Activated gamma-delta T cell (primary cell): Measurements from ENCODE around the gene SPINT2.
"Not testable (repeated sequence)": the region's sequence is repeated elsewhere in the genome, so short reads cannot be mapped to it uniquely, and the experiment has no call there.

ENCODE experiments used
- DNase-seq: peaks from one replicate; lab custom pipeline; 2025; lab: John Stamatoyannopoulos, UW
- total RNA-seq, 2 donors: gene quantifications; one replicate each; lab custom pipeline; 2026; lab: John Stamatoyannopoulos, UW

Gene SPINT2, protein sequence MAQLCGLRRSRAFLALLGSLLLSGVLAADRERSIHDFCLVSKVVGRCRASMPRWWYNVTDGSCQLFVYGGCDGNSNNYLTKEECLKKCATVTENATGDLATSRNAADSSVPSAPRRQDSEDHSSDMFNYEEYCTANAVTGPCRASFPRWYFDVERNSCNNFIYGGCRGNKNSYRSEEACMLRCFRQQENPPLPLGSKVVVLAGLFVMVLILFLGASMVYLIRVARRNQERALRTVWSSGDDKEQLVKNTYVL
- total RNA-seq = 11.1 to 27.0 reads per million in 2 donors

DNA sequence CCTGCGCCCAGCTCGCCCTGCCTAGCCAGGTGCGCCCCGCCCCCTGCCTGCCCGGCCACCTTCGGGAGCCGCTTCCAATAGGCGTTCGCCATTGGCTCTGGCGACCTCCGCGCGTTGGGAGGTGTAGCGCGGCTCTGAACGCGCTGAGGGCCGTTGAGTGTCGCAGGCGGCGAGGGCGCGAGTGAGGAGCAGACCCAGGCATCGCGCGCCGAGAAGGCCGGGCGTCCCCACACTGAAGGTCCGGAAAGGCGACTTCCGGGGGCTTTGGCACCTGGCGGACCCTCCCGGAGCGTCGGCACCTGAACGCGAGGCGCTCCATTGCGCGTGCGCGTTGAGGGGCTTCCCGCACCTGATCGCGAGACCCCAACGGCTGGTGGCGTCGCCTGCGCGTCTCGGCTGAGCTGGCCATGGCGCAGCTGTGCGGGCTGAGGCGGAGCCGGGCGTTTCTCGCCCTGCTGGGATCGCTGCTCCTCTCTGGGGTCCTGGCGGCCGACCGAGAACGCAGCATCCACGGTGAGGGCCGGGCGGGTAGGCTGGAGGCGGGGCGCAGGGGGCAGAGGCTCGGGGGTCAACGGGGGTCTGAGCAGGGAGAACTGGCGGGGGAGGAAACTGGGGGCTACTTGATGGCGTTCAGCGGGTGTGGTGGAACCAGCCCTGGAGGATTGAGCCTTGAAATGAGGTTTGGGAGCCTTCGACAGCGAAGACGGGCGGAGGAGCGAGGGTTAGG lies at the start of gene SPINT2:
TSS of gene SPINT2 (plus strand) at position 88 of the 727 bp plus-strand sequence. CDS start at position 408, 320 bp downstream.
- no peak for DNase-seq

DNA sequence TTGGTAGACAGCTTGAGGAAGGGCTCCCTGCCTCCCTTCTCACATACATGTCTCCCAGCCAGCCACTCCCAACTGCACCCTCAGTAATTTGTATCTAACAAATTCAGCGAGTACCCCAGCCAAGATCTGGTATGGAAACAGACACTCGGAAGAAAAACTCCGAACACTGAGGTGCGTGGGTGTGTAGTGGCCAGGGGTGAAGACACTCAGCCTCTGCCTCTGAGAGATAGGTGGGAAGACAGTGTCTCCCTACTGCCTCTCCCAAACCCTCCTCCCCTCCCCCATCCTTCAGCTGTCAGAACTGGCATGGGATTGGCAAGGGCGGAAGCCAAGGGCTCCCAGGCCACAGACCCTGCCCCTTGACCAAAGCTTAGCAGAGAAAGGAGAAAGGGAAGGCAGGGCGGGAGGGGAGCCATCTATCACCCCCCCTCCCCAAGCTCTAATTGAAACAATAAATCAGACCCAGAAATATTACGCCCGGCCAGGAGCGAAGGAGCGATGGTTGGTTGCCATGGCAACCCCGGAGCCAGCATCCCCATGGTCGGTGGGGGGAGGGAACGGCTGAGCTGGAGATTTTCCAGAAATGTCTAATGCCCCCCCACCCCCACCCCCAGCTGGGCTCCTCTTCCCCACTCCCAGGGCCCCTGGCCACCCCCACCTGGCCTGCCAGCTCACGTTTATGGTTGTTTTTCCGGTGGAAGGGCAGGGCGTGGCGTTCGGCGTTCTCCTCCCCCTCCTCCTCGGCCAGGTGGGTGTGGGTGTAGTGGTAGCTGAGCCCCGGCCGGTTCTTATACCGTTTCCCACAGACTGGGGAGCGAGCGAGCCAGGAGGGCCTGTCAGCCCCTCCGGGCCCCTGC lies 47.4 kb upstream of the SPINT2 start:
- no peak for DNase-seq

DNA sequence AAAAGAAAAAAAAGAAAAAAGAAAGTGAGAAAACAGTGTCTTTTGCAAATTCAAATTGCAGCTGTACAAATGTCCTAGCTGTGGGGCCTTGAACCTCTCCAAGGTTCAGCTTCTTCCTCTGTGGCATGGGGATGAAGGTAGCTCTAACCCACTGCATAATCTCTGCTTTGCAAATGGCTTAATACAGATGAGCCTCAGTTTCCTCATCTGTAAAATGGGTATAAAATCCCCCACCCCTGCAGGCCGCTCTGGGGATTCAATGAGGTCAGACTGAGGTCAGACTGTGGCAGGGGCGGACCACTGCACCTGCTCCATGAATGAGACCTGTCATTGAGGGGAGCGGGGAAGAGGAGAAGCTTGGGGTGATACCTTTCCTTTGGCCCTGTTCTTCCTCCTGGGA lies 46.2 kb upstream of the SPINT2 start:
- no peak for DNase-seq

DNA sequence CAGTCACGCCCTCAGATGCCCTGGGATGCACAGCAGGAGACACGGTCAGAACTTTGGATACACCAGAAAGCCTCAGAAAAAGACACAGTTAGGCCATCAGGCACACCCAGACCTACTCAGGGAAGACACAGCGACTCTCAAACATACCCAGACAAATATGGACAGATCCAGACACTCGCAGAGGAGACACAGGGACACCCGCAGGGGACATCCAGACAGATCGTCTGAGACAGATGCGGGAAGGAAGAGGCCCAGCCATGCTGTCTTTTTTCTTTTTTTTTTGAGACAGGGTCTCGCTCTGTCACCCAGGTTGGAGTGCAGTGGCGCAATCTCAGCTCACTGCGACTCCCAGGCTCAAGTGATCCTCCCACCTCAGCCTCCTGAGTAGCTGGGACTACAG lies 45.2 kb upstream of the SPINT2 start:
- no peak for DNase-seq

DNA sequence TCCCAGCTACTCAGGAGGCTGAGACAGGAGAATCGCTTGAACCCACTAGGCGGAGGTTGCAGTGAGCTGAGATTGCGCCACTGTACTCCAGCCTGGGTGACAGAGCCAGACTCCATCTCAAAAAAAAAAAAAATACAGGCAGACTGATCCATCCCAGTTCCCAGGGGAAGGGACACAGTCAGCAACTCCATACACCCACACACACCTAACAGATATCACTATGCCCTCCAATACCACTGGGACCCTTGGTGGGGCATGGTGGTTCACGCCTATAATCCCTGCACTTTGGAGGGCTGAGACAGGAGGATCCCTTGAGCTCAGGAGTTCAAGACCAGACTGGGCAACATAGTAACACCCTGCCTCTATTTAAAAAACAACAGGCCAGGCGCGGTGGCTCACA lies 43.0 kb upstream of the SPINT2 start:
- no peak for DNase-seq

DNA sequence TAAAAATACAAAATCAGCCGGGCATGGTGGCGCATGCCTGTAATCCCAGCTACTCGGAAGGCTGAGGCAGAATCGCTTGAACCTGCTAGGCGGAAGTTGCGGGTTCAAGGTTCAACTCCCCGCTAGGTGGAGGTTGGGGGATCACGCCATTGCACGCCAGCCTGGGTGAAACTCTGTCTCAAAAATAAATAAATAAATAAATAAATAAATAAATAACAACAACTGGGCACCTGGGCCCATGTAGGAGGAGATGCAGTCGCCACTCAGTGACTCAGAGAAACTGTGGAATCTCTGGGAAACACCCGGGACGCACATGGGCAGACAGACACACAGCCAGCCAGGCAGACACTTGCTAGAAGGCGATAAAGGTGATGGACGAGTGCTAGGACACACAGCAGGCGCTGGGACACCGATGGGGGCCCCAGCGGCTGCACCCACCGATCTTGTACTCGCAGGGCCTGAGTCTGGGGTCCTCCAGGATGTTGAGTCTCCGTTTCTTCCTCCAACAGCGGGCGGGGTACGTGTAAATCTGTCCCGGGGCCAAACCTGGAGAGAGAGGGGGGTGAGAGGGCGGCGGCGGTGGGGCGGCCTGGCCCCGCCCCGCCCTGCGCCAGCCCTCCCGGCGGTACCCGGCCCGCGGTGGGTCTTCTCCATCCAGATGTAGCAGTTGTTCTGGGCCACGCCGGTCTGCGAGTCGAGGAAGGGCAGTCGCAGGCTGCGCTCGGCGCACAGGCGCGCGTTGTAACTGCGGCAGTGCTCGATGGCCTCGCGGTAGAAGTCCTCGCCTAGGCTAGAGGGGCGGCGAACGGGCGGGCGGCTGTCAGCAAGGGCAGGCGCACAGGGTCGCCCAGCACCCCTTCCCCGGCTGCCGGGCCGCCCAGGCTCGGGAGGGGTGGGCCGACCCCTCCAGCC lies 42.2 kb upstream of the SPINT2 start:
- no peak for DNase-seq

DNA sequence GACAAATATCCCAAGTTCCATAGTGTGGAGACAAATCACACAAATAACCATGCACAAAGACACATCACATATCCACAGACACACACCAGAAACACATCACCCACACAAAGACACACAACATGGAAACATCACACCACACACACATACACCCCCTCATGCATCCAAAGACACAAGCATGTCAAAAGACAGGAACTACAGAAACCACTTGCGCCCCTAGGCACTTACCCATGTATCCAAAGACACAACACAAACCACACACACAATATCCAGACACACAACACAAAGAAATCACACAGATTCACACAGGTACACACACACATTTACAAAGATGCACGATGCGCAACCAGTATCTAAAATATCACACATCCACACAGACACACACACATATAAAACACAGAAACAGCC lies 41.3 kb upstream of the SPINT2 start:
- no peak for DNase-seq

DNA sequence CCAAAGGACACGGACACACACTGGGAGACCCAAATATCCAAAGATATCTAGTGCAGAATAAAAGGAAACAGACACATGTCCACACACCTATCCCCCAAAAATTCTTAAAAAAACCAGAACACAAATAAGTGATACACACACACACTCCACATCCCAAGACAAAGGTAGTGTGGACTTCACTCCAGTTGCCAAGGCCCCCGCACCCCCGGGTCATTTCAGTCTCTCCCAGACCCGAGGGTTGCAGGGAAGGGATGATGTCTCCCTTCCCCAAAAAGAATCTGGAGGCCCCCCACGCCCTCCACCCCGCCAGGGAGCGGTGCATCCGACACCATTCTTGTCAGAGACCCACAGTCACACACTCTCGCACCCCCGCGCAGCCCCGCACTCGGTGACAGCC lies 40.8 kb upstream of the SPINT2 start:
- DNase-seq = no peak

DNA sequence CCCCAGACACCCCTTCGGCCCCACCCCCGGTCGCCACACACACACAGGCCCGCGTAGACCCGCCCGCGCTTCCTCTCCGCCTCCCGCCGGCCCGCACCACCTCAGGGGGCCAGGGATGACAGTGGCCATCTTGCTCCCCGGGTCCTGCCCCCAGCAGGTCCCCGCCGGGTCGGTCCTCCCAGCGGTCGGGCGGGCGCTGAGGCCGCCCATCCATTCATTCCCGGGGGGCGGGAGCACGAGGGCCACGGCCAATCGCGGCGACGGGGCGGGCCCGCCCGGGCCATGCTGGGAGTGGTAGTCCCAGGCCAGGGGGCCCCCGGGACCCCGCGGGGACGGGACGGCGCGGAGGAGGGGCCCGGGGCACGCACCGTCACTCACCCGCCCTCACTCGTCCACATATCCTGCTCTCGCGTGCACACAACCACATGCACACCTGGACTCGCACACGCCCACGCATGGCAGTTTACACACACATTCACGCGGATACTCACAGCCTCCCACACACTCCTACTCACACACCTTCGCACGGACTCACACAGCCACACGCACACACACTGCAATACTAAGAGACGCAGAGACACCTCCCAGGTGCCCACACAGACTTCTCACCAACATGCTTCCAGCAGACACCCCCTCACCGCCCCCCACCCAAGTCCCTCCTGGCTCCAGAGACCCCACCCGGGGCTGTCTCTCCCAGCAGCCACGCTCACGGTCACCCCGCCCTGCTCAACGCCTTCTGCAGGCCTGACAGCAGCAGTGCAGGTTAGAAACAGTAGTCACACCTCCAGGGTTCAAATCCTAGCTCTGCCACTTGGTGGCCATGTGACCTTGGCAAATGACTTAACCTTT lies 40.1 kb upstream of the SPINT2 start, which contains the start of gene DPF1:
TSS of gene DPF1 (minus strand) at position 209 of the 849 bp plus-strand sequence. CDS start at position 129, 80 bp downstream.
- DNase-seq = no peak

DNA sequence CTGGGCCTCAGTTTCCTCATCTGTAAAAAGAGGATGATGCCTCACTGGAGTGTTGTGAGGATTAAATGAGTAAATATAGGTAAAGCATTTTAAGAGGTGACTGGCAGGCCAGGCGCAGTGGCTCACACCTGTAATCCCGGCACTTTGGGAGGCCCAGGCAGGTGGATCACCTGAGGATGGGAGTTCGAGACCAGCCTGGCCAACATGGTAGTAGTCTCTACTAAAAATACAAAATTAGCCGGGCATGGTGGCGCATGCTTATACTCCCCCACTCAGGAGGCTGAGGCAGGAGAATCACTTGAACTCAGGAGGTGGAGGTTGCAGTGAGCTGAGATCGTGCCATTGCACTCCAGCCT lies 39.5 kb upstream of the SPINT2 start:
- not testable (repeated sequence) for DNase-seq

DNA sequence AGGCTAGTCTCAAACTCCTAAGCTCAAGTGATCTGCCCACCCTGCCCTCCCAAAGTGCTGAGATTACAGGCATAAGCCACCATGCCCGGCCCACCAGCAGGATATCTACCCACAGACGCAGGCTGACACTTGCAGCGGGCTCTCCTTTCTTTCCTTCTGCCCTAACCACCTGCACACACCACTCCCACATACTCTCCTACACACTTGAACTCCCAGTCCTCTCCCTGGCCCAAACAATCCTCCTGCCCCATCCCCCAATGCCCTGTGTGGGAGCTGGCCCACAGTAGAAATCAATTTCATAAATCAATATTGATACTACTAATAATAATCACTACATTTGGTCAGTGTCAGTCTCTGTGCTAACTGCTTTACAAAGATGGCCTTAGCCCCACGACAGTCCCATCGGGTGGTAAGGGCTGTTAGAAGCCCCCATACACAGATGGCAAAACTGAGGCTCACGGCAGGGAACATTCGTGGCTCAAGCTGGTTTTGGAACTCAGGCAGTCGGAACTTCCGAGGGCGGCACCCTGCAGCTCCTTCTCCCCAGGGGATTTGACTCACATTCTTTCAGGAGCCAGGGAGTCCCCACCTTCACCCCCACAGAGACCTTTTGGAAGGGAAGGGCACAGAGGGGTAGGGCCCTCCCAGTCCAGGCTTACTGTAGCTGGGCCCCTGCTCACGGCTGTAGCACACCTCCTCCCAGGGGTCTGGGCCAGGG lies 36.9 kb upstream of the SPINT2 start:
- DNase-seq = no peak

DNA sequence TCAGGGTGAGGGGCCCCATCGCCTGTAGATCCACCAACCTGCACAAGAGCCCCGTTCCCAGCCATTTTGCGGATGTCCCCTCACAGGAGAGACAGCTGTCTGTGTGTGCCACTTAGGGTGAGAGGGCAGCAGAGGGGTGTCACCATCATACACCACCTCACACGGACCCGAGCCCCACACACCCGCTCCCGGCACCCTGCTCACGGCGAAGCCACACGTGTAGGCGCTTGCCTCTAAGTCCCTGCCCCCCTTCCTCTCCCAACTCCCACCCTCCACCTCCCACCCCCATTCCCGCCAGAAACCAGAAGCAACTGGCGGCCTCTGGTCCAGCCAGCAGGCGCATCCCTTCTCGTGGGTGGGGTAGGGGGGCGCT lies 36.4 kb upstream of the SPINT2 start:
- no peak for DNase-seq

DNA sequence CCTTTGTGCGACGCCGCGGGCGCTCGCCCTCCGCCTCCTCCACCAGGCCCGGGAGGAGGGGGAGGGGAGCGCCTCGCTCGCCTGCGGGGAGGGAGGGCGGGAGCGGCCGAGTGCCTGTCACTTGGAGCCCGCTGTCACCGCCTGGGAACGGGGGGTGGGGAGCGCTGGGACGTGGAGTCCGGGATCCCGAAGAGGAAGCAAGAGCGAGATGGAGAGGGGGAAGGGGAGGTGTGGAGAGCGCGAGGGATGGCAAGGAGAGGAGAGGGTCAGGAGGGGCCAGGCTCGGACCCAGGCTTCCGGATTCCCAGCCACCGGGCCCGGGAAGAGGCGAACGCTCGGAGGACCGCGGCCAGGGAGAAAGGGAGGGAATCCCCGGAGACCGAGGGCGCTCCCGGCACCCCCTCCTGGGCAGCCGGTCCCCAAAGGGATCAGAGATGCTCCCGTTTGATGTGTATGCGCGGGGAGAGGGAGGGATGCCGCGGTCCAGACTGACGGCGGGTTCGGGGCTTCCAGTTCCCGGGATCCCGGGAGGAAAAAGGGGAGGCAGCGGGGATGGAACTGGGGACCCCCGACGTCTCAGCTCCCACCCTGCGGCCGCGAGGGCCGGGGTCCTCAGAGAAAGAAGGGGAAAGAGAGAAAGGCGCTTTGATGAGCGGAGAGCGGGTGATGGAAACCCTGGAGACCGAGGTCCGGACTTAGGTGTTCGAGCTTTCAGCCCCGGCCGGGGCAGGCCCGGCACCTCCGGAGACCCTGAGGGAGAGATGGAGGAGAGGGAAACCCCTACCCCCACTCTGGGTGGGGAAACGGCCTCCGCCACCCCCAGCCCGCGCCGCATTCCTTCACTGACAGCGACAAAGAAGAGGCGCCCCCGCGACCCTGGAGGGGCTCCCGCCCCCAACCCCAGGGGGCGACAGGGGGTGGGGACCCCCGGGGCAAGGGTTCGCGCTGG lies 35.6 kb upstream of the SPINT2 start:
- DNase-seq = no peak

DNA sequence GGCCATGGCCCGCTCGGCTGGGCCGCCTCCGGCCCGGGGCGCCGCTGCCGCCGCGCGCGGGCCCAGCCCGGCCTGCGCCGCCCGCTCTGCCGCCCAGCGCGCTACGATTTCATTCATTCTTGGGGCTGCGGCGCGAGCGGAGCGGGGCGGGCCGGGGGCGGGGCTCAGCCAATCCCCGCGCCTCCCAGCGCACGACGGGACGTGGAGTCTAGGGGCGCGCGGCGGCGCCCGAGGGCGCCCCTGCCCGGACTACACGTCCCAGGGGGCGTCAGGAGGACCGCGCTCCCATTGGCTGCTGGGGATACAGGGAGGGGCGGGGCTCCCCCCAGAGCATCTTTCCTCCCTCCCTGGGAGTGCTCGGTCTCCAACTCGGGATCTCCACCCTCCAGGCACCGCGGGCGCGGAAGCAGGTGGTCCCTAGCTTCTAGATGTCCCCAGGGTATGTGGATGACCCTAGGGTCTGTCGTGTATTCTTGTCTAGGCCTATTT lies 34.7 kb upstream of the SPINT2 start:
- DNase-seq = peak; percentile 32

DNA sequence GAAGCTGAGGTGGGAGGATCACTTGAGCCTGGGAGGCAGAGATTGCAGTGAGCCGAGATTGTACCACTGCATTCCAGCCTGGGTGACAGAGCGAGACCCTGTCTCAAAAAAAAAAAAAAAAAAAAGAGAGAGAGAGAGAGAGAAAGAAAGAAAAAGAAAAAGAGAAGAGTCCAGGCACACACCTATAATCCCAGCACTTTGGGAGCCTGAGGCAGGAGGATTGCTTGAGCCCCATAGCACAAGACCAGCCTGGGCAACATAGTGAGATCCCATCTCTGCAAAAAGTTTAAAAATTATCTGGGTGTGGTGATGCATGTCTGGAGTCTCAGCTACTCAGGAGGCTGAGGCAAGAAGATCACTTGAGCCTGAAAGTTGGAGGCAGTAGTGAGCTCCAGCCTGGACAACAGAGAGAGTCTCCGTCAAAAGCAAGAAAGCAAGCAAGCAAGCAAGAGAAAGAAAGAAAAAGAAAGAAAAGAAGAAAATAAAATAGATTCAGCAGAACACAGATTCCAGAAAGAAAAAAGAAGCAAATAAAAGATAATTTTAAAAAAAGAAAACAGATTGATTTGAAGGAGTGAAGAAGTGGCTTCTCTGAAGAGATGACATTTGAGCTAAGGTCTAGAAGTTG lies 33.8 kb upstream of the SPINT2 start:
- DNase-seq = not testable (repeated sequence)

DNA sequence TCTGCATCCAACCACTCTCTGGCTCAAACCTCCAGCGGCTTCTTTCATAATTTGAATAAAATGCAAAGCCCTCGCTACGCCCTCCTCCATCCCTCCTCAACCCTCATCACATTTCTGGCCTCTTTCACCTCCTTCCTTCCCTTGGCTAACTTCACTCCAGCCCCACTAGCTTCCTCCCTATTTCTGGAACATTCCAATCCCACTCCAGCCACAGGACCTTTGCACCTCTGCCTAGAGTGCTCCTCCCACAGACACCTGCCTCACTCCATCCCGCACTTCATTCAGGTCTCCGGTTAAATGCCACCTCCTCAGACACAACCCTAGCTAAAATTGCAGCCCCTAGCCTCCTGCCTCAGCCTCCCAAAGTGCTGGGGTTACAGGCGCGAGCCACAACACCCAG lies 32.5 kb upstream of the SPINT2 start:
- DNase-seq = no peak

DNA sequence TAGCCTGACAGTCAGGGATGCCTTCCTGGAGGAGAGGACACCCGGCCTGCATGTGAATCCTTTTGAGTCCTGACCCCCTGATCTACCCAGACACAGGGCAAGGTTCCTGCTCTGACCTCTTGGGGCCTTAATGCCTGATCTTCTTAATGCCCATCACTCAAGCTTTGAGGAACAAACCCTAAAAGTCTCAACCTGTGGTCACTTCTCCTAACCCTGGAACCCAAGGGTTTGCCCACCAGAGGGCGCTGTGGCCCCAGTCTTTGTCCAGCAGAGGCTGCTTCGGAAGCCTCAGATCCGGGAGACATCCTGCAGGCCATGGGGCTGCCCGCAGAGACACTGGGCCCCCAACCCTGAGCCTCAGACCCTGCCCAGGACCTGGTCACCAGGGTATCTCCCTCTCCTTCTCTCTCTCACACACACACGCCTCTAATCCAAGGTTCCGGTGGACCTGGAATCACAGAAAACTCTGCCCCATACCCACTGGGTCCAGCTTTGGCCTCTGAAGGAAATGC lies 30.6 kb upstream of the SPINT2 start:
- no peak for DNase-seq

DNA sequence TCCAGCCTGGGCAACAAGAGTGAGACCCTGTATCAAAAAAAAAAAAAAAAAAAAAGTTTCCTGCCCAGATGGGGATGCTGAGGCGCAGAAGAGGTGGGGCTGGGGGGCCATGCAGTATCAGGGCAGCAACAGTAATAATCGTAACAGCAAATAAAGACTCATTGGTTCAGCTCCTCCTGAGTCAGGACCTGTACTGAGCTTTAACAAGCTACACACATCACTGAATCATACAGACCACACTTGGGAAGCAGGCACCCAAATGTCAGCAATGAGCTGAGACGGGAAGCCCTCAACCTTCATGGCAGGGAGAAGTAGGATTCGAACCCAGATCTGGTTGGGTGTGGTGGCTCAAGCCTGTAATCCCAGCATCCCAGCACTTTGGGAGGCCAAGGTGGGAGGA lies 29.8 kb upstream of the SPINT2 start:
- DNase-seq = no peak
